ENCODE data around the gene EEPD1. TPM values are rescaled to one million over a fixed set of nuclear protein-coding genes. Genes with fewer than 3 reads are reported as not detected.

EEPD1 gene
- total RNA-seq, 1 donor from 2014 or later = 27.8 TPM

DNA sequence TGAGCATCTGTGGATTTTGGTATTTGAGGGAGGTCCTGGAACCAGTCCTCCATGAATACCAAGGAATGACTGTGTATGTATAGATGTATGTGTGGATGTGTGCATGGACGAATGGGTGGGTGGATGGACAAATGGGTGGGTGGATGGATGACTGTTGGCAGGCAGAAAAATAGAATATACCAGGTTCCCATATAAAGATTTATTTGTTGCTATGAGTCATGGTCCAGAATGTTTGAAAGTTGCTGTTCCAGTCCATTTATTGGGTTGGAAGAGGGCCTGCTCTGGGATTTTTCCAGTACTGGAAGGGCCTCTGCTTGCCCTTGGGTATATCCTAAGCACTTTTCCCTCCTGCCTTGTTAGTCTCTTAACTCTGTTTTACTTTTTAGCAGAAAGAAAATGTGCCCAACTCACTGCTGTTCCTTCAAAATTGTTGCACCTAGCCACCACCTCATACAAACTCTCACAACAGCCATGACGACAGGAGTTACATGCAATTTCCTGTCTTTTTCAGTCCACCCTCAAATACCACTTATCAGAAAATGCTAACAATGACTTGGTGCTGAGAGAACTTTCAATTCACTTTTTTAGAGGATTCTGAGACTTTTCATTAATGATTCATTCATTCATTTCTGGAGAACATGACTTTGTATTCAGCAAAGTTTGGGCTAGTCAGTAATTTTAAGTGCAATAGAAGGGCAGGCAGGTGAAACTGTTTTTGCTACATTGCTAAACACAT lies 108.1 kb downstream of the EEPD1 start:
- no peak for DNase-seq

- no peak for DNase-seq
Measured at GRCh38 chr7:36262309-36263094, 109.4 kb downstream of the EEPD1 start.

DNA sequence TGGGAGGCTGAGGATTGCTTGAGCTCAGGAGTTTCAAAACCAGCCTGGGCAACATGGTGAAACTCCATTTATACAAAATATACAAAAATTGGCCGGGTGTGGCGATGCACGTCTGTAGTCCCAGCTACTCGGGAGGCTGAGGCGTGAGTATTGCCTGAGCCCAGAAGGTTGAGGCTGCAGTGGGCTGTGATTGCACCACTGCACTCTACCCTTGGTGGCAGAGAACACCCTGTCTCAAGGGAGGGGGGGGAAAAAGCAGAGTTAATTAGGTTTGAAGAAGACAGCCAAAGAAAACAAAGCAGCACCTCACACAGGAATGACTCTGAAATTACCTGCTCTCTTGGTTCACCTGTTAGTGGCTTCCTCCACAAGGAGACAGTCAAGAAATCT lies 110.0 kb downstream of the EEPD1 start:
- no peak for DNase-seq

GRCh38 chr7:36264123-36264801 lies 111.2 kb downstream of the EEPD1 start:
- peak; percentile 10 for DNase-seq

- no peak for DNase-seq
Measured at GRCh38 chr7:36264913-36265516, 112.0 kb downstream of the EEPD1 start.

GRCh38 chr7:36265680-36266079 lies 112.6 kb downstream of the EEPD1 start:
- no peak for DNase-seq

DNA sequence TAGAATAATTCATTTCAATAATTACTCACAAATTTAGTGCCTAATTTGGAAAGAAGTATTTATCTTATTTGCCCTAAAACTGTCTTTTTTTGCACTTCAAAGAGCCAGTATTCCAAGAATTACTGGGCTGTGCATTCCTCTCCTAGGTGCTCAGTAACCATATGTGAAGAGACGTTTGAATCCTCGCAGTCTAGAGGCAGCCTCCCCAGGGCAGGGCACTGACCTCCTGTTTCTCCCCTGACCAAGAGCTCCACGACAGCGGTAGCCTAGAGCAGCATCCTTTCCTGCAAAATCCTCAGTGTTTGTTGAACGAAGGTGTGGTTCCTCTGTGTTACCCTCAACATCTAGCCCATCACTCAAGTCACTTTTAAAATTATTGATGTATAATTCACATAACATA lies 113.1 kb downstream of the EEPD1 start:
- no peak for DNase-seq

GRCh38 chr7:36266683-36267082 lies 113.6 kb downstream of the EEPD1 start:
- no peak for DNase-seq

GRCh38 chr7:36272211-36272566 lies 119.1 kb downstream of the EEPD1 start:
- DNase-seq = no peak

- no peak for DNase-seq
Measured at GRCh38 chr7:36272567-36273269, 119.7 kb downstream of the EEPD1 start.

DNA sequence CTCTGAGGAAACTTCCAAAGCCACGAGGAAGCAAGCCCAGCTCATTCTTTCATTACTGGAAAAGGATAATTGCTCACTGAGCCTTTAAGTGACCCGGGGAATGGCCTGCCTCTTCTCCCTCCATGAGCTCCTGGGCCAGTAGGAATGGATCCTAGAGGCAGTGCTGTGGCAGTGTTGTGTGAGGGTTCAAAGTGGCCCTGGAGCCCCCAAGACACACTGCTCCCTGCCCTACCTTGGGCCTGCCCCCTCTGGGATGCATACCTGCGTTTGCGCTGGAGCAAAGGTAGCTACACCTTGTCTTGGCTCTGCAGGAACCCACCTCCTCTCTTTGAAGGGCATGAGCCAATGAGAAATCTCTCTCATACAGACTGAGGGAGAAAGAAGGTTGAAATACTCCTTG lies 120.8 kb downstream of the EEPD1 start:
- DNase-seq = no peak

GRCh38 chr7:36275735-36276284 lies 122.8 kb downstream of the EEPD1 start:
- DNase-seq = no peak

- no peak for DNase-seq
Measured at GRCh38 chr7:36276428-36277248, 123.6 kb downstream of the EEPD1 start.

DNA sequence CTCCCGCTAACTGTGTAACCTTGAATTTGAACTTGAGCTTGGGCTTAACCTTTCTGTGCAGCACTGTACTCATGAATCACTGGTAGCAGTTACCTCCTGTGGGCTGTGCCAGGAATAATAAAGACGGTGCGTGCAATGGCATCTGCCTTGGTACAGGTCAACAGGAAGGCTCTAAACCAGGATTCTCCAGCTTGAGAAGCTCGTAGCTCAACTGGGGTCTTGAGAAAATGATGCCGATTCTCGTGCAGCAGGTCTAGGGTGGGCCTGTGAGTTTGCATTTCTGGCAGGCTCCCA lies 124.1 kb downstream of the EEPD1 start:
- no peak for DNase-seq

DNA sequence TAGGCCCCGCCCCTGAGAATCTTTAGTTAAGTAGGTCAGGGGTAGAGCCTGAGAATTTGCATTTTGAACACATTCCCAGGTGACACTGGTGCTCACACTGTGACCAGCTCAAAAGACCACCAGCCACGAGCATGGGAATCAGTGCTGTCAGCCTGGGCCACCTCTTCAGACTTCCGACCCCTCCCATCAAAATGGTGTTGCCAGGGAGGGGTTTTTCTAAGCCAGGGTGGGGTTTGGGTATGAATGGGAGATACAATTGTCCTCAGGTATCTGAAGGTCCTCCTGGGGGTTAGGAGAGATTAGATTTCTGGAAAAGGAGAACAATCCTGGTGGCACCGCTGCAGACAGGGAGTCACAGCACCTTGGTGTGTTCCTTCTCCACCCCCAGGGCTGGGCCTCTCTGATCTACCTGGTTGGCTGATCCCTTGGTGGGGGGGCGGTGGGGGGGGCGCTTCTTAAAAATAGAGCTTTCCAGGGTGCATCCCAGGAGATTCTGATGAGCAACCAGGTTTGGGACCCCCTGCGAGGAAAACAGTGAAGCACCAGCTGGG lies 125.1 kb downstream of the EEPD1 start:
- no peak for DNase-seq

DNA sequence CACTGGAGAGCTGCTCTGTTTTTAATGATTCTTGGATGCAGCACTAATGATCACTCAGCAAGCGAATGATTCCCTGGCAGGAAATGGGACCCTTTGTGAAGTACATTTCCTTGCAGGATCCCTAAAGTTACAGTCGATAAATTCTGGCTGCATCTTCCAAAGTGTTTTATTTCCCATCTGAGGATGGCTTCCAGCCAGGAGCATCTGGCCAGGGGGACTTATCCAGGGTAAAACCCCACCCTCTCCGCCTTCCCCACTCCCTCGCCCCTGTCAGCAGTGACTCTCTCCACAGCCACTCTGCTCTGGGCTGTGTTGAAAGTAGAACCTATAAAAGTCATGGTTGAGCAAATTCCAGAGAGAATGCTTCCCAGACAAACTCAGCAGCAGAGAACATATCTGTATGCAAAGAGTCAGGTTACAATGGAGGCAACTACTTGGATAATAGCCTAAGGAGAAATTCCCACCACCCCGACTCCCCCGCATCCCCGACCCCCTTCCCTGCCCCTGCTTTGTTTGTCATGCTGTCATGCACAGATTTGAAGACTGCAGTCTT lies 125.6 kb downstream of the EEPD1 start:
- DNase-seq = no peak

GRCh38 chr7:36279200-36279925 lies 126.3 kb downstream of the EEPD1 start:
- no peak for DNase-seq

DNA sequence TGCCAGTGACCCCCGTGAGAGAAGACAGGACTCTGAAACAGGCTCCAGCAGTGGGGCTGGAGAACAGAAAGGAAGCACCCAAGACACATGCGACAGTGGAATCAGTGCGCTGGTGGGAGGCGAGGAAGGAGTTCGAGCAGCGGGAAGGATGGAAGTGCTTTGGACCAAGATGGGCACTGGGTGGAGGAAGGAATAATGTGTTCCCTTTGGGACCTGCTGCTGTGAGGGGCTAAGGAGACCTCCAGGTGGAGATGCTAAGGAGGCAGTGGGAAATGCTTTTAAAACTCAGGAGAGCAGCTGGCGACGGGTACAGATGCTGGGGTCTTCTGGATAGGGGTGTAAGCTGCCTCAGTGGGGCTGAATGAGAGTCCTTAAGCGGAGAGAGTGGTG lies 126.9 kb downstream of the EEPD1 start:
- DNase-seq = no peak

DNA sequence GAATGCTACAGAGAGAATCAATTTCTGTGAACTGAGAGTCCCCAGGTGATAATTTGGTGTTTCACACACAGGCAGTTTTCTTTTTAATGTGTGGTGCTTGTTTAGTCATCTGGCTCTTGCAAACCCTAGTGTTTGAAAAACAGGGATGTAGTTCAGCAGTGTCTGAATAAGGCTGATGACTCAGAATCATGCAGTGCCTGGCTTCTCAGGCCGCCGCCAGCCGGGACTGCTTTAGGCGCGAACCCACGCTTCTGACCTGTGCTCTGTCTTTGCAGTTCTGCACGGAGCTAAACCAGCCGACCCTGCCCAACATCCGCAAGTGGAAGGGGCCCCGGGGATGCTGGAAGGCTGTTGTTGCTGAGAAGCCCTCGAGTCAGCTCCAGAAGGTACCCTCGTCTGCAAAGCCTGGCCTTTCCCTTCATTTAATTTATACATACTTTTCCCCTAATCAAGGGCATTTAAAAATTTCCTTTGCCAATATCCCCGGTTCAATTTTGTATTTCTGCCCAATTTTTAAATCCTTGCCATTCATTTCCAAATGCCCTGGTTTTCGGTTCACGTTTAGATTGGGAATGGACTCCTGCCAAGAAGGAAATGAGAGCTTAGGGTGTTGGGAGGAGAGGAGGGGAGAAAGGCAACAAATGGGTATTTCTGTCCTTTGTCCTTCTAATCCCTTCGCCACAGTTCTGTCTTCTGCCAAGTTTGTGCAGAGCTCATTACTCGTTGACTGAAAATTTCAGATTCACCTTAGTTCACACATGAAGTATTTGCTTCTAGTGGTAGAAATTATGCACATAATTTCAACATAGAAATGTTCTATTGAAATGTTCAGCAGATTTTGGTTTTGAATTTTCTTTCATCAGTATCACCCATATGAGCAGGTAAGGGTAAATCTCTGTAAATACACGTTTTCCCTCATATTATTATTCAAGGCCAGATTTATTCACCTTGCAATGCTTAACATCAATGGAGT lies 128.1 kb downstream of the EEPD1 start:
- peak; percentile 76 for DNase-seq
